ENCODE measurements around the gene REXO1.

The REXO1 gene

GRCh38 chr19:1860821-1861598 lies 12.7 kb upstream of the REXO1 start:
- no peak for DNase-seq

GRCh38 chr19:1860042-1860775 lies 11.9 kb upstream of the REXO1 start:
- no peak for DNase-seq

- no peak for DNase-seq
Measured at GRCh38 chr19:1859331-1859781, 11.1 kb upstream of the REXO1 start.

GRCh38 chr19:1858412-1859081 lies 10.3 kb upstream of the REXO1 start:
- DNase-seq, result no peak

- no peak for DNase-seq
Measured at GRCh38 chr19:1857648-1858326, 9.5 kb upstream of the REXO1 start.

GRCh38 chr19:1856698-1857603 lies 8.7 kb upstream of the REXO1 start:
- DNase-seq, result no peak

GRCh38 chr19:1856345-1856697 lies 8.0 kb upstream of the REXO1 start:
- no peak for DNase-seq

GRCh38 chr19:1855828-1856255 lies 7.6 kb upstream of the REXO1 start:
- no peak for DNase-seq

GRCh38 chr19:1855040-1855827 lies 7.0 kb upstream of the REXO1 start:
- no peak for DNase-seq

GRCh38 chr19:1854542-1855039 lies 6.3 kb upstream of the REXO1 start:
- no peak for DNase-seq

- no peak for DNase-seq
Measured at GRCh38 chr19:1854039-1854541, 5.8 kb upstream of the REXO1 start.

- DNase-seq, result peak; percentile 75
Measured at GRCh38 chr19:1853295-1854038, 5.2 kb upstream of the REXO1 start.

GRCh38 chr19:1852581-1853128 lies 4.4 kb upstream of the REXO1 start:
- DNase-seq, result no peak

GRCh38 chr19:1851654-1852580 lies 3.6 kb upstream of the REXO1 start:
- no peak for DNase-seq

- no peak for DNase-seq
Measured at GRCh38 chr19:1850809-1851653, 2.7 kb upstream of the REXO1 start.

- DNase-seq, result no peak
Measured at GRCh38 chr19:1849886-1850398, 1.7 kb upstream of the REXO1 start.

- no peak for DNase-seq
Measured at GRCh38 chr19:1849132-1849474, 820 bp upstream of the REXO1 start.

Measured in NCI-H1105 (cell line).